GM19099 (cell line): ENCODE data around the gene SLC36A2.

Experiments
- POLR2A ChIP-seq: IDR thresholded peaks from 3 replicates; pipeline ENCODE4 v1.6.1; 2011; ENCODE audit warnings: low read depth; ENCODE audit not compliant: insufficient read length; ENCODE audit errors: extremely low read depth

The SLC36A2 gene

GRCh38 chr5:151270599-151270998 is 76.8 kb downstream of the SLC36A2 start:
- TF ChIP-seq POLR2A, result no peak

- no peak for TF ChIP-seq POLR2A
These were observed 79.7 kb downstream of the SLC36A2 start for GRCh38 chr5:151267491-151268260.
